GM21381 (cell line): Measurements from ENCODE around the gene SIGLEC7.

Experiments used
- ATAC-seq: cut with Tn5 transposase; IDR thresholded peaks from one replicate; pipeline ENCODE4 v1.9.1; 2021; ENCODE audit warnings: mild to moderate bottlenecking, moderate library complexity; ENCODE audit not compliant: unreplicated experiment

SIGLEC7 gene

DNA sequence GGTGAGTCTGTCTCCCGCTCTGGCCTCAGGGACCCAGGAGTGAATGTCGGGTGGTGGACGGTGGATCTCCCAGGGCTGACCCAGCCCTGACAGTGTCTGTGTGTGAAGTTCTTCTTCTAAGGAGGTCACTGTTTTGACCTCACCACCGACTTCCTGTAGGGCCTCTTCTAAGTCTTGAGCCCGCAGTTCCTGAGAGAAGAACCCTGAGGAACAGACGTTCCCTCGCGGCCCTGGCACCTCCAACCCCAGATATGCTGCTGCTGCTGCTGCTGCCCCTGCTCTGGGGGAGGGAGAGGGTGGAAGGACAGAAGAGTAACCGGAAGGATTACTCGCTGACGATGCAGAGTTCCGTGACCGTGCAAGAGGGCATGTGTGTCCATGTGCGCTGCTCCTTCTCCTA, at the start of gene SIGLEC7:
SIGLEC7 (plus strand) TSS at position 183 of the 400 bp plus-strand sequence; CDS start at position 252, 69 bp downstream.
- ATAC-seq: no peak

DNA sequence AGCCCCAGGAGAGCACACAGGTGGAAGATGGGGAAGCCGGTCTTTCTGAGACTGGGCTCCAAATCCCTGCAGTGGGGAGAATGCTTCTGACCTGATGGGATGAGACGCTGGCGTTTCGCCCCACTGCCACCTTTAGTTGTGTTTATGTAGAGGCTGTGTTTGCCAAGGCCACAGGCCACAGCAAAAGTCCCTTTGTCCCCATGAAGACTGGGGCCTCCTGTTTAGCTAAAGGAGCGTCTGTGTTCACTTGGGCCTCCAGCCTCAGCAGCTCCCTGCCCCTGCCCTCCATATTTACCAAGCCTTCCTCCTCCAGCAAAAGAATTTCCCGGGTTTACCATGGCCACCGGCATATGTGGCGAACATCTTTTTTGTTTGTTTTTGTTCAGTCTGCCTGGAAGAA, 49.0 kb upstream of the SIGLEC7 start:
- no peak for ATAC-seq

DNA sequence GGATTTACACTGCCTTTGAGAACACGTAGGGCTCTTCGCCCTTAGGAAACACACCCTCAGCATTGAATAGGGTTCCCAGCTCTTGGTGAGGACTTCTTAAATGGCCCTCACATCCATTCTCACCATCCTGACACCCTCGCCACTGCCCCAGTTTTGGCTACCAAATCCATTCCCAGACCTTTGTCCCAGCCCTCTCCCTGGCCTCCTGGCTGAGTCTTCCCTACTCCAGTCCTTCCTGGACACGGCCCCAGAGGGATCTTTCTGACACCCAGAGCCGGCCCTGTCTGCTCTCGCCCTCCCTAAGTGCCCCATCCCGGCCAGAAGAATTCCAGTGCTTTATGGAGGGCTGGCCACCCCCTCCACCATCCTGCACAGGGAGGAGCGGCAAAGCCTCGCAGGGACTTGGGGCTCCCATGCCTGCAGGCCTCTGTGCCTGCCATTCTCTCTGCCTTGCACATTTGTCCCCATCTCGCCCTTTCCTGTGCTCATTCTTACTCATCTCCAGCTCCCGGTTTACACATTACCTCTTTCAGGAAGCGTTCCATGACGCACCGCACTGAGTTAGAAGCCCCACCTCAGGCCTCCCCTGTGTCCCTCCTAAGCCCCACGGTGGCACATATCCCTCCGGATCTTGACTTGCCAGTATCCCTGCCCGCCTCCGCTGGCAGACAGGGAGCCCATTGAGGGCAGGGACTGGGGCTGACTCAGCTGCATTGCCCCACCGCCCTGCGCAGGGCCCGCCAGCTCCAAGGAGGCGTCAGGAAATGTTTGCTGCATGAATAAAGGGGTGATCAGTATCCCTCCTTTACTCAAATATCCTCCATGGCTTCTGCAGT, 48.4 kb upstream of the SIGLEC7 start:
- no peak for ATAC-seq

DNA sequence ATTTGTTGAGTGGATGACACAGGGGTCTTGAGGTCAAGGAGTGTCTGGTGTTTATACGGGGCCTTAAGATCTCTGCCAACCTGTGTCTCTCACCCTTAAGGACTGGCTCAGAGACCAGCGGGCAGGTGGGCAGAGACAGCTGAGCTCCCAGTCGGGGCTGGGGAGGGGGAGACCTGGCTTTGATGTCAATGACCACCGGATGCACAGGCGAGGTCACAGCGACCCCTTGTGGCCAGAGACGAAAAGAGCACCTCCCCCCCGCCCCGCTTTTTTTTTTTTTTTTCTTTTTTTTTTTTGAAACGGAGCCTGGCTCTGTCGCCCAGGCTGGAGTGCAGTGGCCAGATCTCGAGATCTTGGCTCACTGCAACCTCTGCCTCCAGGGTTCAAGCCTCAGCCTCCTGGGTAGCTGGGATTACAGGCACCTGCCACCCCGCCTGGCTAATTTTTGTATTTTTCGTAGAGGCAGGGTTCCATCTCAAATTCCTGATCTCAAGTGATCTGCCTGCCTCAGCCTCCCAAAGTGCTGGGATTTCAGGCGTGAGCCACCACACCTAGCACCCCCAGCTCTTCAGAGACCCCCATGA, 47.3 kb upstream of the SIGLEC7 start:
- ATAC-seq: no peak

DNA sequence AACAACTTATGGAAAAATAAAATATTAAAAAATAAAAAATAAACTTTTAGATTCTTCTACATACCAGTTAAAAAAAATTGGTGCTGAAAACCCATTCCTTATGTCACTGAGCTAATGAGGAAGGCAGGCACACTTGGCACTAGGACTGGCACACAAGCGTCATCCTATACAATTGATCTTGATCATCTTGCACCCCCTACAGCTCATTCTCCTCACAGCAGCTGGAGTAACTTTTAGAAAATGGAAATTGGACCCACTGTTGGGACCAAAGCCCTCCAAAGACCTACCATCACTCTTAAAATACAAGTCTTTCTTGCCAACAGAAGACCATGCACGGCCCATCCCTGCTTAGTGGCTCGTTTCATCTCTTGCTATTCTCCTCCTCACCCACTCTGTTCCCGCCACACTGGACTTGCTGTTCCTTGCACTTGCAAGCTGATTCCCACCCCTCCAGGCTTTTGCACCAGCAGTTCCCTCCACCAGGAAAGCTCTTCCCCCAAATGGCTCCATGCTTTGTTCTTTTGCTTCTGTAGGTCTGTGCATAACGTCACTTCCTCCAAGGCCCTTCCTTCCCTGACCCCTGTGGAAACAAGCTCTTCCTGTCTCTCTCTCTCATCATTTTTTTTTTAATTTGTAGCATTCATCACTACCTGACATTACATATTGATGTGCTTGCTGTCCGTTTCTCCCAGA, 45.5 kb upstream of the SIGLEC7 start:
- ATAC-seq: no peak

DNA sequence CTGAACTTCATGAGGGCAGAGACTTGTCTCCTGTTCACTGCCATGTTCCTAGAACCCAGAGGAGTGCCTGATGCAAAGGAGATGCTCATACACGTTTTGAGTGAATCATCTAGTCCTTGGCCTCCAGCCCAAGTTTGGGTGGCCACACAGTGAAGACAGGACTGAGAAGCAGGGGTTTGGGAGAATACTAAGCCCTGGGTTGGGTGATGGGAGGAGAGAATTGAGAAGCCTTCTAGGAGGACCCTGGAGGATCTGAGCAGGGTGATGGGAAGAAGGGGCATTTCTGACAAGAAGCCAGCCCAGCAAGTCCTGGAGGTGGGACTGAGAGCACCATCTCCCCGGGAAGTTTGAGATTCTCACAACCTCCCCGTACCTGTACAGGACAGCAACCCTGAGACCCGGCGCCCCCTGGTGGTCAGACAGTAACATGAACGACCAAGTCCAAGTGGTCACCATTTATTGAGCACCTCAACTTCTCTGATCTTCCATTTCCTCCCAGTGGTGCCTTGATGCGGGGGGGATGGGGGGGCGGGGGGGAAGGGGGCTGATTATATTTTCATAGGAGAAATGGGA, 44.8 kb upstream of the SIGLEC7 start:
- ATAC-seq: no peak

DNA sequence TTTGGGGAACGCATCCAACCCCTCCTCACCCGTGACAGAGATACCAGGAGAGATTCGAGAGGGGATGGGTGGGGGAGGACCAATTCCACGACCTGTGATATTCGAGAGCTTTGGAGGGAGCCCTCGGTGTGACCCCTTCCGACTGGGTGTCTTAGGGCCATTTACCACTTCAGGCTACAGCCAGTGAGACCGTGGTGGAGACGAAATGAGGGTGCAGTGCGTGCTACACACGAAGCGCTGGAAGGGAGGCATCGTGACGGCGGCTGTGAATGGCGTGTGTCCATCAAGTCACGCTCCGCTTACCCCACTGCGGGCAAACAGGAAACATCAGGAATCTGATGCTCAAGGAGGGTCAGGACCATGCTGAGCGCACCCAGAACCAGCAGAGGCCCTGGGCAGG, 44.3 kb upstream of the SIGLEC7 start:
- ATAC-seq: no peak

DNA sequence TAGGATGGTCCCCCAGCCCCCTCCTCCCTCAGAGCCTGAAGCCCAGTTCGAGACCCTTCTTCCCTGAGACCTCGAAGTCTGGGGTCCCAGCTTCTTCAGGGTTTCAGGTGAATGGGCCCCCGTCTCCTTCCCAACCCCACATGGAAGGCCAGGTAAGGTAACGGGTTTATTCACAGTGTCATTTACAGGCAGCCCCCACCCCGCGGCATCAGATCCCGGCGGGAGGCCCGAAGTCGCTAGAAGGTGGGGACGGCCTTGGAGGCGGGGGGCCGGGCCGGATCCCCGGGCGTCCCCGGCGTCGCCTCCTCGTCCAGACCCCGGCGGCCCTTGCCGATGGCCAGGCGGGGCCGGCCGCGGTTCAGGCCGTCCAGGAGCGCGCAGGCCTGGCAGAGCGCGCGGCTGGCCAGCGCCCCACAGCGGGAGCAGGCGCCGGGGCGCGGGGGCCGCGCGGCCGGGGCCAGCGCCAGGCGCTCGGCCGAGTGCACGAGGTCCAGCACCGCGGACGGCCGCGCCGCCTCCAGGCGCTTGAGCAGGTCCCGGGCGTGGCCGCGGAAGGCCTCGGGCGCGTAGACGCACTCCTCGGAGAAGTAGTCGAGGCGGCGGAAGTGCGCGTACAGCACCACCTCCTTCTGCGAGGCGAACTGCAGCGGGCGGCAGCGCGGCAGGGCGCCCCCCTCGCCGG, 43.6 kb upstream of the SIGLEC7 start:
- no peak for ATAC-seq

DNA sequence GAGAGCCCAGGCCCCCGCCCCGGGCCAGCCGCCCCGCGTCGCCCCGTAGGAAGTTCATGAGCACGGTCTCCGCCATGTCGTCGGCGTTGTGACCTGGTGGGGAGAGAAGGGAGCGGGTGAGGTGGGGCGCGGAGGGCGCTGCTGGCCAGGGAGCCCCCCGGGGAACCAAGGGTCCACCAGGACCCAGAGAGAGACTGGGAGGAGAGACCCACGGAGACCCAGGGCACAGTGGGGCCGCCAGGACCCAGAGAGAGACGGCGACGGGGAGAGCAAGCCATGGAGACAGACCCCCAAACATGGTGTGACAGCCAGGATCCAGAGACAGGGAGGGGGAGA, 43.1 kb upstream of the SIGLEC7 start:
- ATAC-seq: no peak

DNA sequence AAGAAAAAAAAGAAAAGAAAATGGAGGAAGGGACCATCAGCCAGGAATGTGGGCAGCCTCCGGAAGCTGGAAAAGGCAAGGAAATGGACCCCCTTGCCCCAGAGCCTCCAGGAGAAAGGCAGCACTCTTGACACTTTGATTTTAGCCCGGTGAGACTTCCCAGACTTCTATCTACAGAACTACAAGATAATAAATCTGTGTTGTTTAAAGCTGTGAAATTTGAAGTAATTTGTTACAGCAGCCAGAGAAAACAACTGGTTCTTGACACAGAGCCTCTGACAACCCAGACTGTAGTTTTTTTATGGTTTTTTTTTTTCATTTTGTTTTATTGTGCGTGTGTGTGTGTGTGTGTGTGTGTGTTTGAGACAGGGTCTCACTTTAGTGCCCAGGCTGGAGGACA, 41.5 kb upstream of the SIGLEC7 start:
- no peak for ATAC-seq

DNA sequence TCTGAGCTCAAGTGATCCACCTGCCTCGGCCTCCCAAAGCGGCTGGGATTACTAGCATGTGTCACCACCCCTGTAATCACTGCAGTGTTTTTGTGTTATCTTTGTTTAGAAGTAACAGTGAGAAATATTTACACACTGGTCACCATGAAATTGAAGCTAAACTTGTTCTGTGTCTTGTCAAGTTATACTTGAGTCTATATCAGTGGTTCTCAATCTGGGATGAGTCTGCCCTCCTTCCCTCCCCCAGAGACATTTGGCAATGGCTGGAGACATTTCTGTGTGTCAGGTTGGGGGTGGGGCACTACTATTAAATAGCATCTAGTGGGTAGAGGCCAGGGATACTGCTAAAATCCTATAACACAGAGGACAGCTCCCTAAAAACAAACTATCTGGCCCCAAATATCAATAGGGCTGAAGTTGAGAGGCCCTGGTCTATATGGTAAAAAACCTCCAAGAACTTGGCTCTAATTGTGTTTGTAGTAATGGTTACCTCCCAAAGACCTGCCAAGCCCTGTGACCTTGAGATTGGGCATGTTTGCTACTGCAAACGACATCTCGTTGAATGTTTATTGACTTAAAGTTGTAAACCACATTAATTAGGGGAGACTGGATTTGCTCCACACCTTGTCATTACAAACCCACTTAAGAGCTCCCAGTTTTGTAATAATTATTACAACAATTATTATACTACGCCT, 40.8 kb upstream of the SIGLEC7 start:
- no peak for ATAC-seq

DNA sequence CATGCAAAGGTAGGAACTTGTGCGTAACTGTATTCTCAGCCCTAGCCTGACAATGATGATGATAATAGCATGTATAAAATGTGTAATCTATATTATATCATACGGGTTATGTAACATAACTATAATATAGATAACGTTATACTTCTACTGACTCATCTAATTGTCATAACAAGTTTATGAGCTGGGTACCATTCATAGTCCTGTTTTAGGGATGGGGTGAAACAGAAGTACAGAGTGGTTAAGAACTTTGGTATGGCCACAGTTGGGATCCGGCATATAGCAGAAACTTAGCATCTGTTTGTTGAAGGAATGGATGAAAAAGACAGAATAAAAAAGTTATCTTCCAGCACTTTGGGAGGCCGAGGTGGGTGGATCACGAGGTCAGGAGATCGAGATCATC, 39.1 kb upstream of the SIGLEC7 start:
- no peak for ATAC-seq

DNA sequence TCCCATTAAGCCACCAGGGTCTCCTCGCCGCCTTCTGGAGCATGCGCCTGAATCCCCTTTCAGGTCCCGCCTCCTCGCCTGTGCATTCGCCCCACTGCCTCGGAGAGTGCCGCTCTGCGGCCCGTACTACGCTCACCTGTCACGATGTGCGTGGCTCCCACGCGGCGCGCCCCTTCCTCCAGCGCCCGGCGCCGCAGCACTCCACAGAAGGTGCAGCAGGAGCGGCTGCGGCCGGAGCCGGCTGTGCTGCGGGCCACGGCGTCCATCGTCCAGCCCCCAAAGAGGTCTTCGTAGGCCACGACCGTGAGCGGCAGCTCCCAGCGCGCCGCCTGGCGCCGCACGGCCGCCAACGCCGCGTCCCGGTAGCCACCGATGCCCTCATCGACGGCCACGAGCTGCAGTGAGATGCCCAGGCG, 38.2 kb upstream of the SIGLEC7 start:
- ATAC-seq: no peak

DNA sequence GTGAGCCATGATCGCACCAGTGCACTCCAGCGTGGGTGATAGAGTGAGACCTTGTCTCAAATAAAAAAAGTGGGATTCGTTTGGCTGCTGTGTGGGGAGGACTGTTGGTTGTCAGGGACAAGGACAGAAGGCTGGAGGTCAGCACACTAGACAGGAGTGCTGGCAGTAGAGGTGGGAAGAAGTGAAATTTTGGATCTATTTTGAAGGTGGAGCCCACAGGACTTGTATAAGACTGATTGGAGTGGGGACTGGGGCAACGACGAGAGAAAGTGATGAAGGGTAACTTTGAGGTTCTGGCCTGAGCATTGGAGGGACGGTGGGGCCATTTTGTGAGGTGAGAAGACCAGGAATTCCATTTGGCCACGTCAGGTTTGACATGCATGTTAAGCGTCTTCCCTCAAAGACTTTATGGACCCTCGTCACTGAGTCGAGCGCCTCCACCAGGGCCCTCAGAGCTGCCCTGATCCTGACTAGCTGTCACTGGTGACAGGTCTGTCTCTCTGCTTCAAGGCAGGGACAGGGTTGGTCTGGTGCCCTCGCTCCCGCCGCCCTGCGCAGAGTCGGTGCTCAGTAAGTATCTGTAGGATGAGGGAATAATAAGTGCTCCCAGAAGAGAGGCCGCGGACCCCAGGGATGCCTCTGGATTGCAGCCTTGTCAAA, 34.6 kb upstream of the SIGLEC7 start:
- no peak for ATAC-seq

DNA sequence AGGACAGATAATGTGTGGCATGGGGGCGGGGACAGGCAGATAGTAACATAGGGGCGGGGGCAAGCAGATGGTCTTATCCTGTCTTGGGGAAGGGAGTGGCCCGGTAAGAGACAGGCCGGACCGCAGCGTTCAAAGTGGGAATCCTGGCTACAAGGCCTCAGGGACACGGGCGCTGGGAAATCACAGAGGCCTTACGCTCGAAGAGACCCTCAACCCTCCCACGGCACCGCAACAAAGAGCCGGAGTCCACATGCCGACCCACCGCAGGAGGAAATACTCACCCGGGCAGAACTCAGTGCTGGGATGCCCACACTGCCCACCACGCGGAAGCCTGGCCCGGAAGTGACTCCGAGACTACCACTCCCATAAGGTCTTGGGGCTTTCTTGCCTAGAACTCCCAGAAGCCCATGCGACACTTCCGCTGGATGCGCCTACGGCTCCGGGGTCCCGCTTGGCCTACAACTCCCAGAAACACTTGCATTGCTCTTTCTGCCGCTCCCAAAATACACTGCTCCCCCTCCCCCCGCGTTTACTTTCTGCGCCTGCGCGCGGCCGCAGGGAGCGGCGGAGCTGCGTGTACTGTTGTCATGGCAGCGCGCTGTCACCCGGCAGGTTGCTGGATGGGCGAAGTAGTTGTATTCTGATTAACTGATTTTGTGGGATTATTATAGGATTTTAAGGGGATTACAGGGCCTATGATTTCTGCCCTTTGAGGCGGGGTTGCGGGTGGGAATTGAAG, 33.9 kb upstream of the SIGLEC7 start, which contains the start of gene CTU1:
CTU1 (minus strand) TSS at position 344 of the 739 bp plus-strand sequence. CDS start 3,840 bp downstream, outside the sequence.
- ATAC-seq: peak; percentile 95

DNA sequence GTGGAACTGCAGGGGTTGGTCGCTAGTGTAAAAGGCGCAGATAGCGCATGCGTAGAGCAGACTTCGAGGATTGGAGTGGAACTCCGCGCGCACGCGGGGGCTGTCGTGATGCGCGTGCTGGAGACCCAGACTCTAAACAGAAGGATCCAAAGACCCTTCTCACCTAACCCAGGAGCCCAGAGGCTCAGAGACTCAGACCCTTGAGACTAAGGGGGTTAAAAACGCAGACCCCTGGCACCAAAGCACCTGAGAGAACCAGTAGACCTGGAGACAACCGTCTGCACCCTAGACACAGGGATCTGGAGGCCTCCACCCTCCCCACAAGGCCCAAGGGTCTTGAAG, 33.3 kb upstream of the SIGLEC7 start:
- ATAC-seq: peak; percentile 16

DNA sequence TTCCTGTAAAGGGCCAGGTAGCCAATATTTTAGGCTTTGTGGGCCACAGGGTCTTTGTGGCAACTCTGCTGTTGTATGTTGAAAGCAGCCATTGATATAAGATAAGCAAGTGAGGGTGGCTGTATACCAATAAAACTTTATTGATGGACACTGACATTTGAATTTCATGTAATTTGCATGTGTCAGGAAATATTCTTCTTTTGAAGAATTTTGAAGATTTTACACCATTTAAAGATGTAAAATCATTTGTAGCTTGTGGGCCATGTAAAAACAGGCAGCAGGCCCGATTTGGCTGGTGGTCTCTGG, 31.5 kb upstream of the SIGLEC7 start:
- ATAC-seq: no peak

DNA sequence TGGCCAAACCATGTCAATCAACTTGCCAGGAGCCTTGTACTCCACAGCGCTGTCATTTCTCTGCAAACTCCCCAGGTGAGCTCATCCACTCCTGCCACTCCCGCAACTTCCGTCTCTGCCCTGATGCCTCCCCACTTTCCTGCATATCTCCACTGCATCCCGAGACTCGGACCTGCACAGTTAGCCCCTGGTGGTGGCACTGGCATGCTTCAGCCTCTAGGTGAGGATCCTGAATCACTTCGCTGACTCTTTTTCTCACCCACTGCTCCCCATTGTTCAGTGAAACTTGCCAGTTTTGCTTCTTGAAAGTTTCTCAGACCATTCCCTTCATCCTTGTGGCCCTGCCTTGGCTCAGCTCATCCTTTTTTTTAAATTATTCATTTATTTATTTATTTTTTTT, 30.5 kb upstream of the SIGLEC7 start:
- ATAC-seq: no peak

DNA sequence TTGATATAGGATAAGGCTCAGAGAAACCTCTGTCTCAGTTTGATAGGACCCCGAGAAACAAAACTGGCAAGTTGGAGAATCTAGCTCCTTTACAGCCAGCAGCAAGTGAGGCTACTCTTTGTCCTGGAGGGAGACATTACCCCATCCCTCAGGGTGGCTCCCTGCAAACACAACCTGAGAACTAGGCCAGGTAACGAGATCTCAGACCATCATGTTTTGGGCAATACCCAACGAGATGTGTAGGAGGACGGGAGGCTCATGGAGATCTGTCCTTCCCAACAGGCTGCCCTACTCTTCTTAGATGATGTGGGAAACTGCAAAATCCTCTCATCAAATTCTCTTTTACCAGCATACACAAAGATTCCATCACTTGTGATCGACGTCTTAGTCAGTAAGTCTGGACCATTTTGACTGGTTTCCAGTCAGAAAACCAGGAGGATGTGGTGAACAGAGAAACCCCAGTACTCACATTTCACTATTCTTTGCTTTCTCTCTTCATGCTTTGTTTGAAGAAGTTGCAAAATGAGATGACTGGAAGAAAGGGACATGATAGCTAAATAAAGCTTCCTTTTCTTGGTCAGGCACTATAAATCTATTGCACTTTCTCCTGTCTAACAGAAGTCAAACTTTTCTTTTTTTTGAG, 27.9 kb upstream of the SIGLEC7 start:
- ATAC-seq: no peak
